TTC549 (cell line): ENCODE results near the gene ZBTB4.

ENCODE experiments used
- FAIRE-seq: peaks from 2 replicates; lab custom pipeline; 2012; peaks lifted over from hg19 to GRCh38; lab: Jason Lieb, UNC

Gene ZBTB4

GRCh38 chr17:7439462-7440112, 39.8 kb downstream of the ZBTB4 start, which contains the start of gene FGF11:
TSS of gene FGF11 (plus strand) at chr17:7439512. CDS start at chr17:7439621, 109 bp downstream.
- FAIRE-seq: no peak

- FAIRE-seq: no peak
Measured at GRCh38 chr17:7438656-7439460, 40.6 kb downstream of the ZBTB4 start.

- no peak for FAIRE-seq
Measured at GRCh38 chr17:7437950-7438614, 41.3 kb downstream of the ZBTB4 start.

GRCh38 chr17:7437369-7437863, 42.0 kb downstream of the ZBTB4 start:
- no peak for FAIRE-seq

GRCh38 chr17:7436556-7437368, 42.7 kb downstream of the ZBTB4 start:
- FAIRE-seq: no peak

- FAIRE-seq: no peak
Measured at GRCh38 chr17:7435676-7436555, 43.5 kb downstream of the ZBTB4 start.

GRCh38 chr17:7432296-7432695, 47.1 kb downstream of the ZBTB4 start:
- no peak for FAIRE-seq

GRCh38 chr17:7431231-7431630, 48.2 kb downstream of the ZBTB4 start:
- no peak for FAIRE-seq

- FAIRE-seq: no peak
Measured at GRCh38 chr17:7429722-7430121, 49.7 kb downstream of the ZBTB4 start.

- FAIRE-seq: no peak
Measured at GRCh38 chr17:7428557-7428956, 50.9 kb downstream of the ZBTB4 start, which contains the start of gene SPEM3. TSS of gene SPEM3 (plus strand) at chr17:7428857. CDS start at chr17:7428903, 46 bp downstream.

- FAIRE-seq: no peak
Measured at GRCh38 chr17:7427549-7427948, 51.9 kb downstream of the ZBTB4 start.

- FAIRE-seq: no peak
Measured at GRCh38 chr17:7426896-7427489, 52.4 kb downstream of the ZBTB4 start.

GRCh38 chr17:7426203-7426863, 53.1 kb downstream of the ZBTB4 start:
- FAIRE-seq: no peak

- FAIRE-seq: no peak
Measured at GRCh38 chr17:7425756-7426155, 53.7 kb downstream of the ZBTB4 start.

GRCh38 chr17:7425316-7425715, 54.1 kb downstream of the ZBTB4 start, which contains the start of gene SPEM2:
TSS of gene SPEM2 (plus strand) at chr17:7425616. CDS start at chr17:7425689, 73 bp downstream.
- FAIRE-seq: no peak

- FAIRE-seq: no peak
Measured at GRCh38 chr17:7423679-7424078, 55.8 kb downstream of the ZBTB4 start.

GRCh38 chr17:7421186-7421585, 58.2 kb downstream of the ZBTB4 start:
- no peak for FAIRE-seq

- no peak for FAIRE-seq
Measured at GRCh38 chr17:7419819-7420610, 59.4 kb downstream of the ZBTB4 start, which contains the start of gene SPEM1. TSS of gene SPEM1 (plus strand) at chr17:7420324. CDS start at chr17:7420385, 61 bp downstream.
